AG09309 (cell line): ENCODE results near the gene CACNA1I.

Experiments used
- DNase-seq: peaks from one replicate; pipeline ENCODE4 v3.0.0-alpha.2; 2010; ENCODE audit warnings: low read depth
- H3K4me3 ChIP-seq: 2 replicates; pipeline ENCODE4 v1.5.1; 2011; ENCODE audit warnings: mild to moderate bottlenecking, low read depth, low read length, moderate library complexity; ENCODE audit not compliant: control insufficient read depth
- TF ChIP-seq, protein P1 (sequence below): IDR thresholded peaks from 2 replicates; pipeline ENCODE4 v1.5.1; 2011; ENCODE audit warnings: mild to moderate bottlenecking, low read depth, low read length, inconsistent platforms; ENCODE audit not compliant: insufficient read depth, control insufficient read depth; ENCODE audit errors: missing control alignments

Gene CACNA1I

DNA sequence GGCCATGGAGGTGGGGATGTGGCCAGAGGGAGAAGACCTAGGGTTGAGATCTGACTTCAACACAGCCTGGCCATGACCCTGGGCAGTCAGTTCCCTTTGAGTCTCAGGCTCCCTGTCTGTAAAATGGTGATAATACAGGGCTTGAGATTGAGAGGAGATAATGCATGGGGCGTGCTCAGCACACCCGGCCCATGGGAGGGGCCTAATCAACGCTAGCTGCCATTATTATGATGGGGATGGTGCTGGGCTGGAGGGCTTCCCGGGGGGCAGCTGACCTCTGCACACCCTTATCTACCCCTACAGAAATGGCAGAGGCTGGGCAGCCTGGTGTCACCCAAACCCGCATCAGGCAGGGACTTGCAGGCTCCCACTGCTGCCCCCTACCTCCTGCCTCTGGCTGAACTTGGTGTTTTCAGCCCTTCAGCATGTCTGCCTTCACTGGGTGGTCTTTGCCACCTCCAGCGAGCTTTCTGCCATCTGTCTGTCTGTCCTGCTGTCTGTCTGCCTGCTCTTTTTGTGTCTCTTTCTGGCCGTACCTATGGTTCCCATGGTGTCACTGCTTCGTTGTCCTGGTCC lies 84.5 kb downstream of the CACNA1I start:
- TF ChIP-seq, protein P1, sequence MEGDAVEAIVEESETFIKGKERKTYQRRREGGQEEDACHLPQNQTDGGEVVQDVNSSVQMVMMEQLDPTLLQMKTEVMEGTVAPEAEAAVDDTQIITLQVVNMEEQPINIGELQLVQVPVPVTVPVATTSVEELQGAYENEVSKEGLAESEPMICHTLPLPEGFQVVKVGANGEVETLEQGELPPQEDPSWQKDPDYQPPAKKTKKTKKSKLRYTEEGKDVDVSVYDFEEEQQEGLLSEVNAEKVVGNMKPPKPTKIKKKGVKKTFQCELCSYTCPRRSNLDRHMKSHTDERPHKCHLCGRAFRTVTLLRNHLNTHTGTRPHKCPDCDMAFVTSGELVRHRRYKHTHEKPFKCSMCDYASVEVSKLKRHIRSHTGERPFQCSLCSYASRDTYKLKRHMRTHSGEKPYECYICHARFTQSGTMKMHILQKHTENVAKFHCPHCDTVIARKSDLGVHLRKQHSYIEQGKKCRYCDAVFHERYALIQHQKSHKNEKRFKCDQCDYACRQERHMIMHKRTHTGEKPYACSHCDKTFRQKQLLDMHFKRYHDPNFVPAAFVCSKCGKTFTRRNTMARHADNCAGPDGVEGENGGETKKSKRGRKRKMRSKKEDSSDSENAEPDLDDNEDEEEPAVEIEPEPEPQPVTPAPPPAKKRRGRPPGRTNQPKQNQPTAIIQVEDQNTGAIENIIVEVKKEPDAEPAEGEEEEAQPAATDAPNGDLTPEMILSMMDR, result no peak
- no peak overlapping the region for H3K4me3 ChIP-seq
- no peak for DNase-seq

DNA sequence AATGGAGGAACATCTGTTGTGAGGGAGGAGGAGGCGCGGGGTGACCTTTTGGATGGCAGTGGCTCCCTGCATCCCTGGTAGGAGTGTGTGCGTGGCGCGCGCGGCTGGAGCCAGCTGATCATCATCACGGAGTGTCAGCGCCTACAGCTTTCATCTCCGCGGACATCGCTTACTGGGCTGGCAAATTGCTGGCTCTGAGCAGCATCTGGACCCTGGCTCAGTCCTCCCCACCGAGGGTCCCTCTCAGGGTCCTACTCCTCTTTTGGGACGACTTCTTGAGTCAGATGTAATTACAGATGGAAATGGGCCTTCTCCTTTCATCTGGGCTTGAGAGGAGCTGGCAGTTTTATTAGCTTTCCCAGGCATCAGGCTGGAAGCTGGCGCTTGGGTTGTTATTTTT lies 85.3 kb downstream of the CACNA1I start:
- no peak for DNase-seq
- H3K4me3 ChIP-seq, result no peak overlapping the region
- TF ChIP-seq, protein P1, result no peak

DNA sequence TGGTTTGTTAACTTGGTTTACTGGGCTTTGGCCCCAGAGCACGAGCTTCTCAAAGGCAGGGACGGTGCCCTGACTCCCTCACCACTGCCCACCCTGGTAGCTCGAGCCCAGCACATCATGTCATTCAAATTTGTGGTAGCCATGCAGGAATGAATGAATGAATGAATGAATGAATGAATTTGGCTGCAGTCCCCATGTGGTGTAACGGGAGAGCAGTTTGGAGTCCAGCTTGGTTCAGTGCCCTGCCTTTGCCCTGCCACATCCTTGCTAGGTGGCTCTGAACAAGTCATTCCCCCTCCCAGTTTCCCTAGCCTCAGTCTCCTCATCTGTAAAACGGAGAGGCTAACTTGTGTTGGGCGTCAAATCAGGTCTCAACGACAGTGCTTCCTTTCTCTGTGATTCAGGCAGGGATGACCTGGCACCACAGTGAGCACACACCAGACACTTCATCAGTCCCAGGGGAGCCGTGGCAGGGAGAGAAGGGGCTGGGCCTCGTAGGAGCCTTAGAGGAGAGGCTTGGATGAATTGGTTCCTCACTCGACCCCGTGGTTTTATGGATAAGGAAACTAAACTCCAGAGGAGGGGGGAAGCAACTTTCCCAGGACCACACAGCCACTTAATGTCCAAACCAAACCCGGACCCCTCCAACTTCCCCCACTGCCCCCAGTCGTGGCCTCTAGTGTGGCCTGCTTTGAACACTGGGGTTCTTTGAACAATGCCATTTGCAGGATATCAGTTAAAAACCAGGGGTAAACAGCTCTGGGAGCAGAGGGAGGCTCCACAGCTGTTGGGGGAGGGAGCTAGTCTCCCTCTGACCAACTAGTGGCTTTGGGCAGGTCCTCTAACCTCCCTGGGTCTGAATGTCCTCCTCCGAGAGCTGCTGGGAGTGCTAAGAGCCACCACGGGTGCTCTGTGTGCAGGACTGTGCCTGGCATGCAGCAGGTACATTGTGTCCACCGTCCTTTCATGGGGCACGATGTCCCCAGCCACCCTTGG lies 86.2 kb downstream of the CACNA1I start:
- TF ChIP-seq, protein P1, result no peak
- no peak for DNase-seq
- H3K4me3 ChIP-seq, result no peak overlapping the region

DNA sequence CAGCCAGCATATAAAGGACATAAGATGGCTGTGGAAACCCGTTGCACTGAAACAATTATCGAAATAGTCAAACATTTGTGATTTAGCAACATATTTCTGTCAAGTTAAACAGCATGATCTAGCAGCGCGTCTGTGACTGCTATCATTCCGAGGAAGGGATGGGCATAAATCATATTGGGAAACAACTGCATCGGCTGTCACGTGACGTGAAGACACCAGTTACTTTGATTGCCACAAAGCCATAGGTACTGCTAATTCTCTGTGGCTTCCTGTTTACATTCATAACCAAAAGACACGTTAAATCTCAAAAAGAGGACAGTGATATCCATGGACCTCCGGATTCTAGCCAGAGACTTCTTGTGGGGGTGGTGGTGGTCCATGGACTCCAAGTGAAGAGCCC lies 87.8 kb downstream of the CACNA1I start:
- no peak for DNase-seq
- H3K4me3 ChIP-seq, result no peak overlapping the region
- TF ChIP-seq, protein P1, result no peak

DNA sequence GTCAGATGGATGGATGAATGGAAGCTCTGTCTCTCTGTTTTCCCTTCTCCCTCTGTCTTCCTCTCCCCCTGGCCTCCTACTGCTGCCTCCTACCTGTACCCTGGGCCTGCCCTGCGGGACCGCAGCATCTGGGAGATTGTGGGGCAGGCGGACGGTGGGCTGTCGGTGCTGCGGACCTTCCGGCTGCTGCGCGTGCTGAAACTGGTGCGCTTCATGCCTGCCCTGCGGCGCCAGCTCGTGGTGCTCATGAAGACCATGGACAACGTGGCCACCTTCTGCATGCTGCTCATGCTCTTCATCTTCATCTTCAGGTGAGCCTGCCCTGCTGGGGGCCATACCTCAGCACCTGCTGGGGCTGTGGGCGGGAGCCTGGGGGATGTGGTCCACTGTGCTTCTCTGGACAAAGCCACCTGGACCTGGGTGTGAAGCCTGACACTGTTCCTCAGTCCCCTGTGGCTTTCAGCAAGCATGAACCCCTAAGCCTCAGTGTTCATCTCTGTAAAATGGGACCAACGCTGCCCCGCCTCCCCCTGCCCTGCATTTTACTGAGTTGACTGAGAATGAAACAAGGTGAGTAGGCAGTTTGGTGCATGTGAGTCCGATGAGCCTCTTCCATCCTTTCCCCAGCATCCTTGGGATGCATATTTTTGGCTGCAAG lies 88.4 kb downstream of the CACNA1I start:
- TF ChIP-seq, protein P1, result no peak
- H3K4me3 ChIP-seq, result no peak overlapping the region
- no peak for DNase-seq

DNA sequence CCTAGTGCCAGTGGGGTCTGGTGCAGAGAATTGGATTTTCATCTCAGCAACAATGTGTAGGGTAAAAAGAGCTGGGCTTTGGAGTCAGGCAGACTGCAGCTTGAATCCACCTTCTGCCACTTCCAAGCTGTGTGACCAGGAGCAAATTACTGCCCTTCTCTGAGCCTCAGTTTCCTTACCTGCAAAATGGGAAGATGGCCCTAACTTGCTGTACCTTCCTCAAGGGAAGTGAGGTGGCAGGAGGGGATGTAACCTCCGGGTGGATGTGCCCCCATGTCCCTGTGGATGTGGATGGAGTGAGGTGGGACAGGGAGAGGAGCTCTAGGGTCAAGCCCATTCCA lies 90.9 kb downstream of the CACNA1I start:
- TF ChIP-seq, protein P1, result no peak
- no peak for DNase-seq
- H3K4me3 ChIP-seq, result no peak overlapping the region
